Inferior parietal cortex (tissue), 1 donor: ENCODE measurements around the gene SPARCL1.
"Not testable (repeated sequence)": the region's sequence is repeated elsewhere in the genome, so short reads cannot be mapped to it uniquely, and the experiment has no call there.

Source experiments
- DNase-seq: peaks from one replicate; pipeline ENCODE4 v3.0.0-alpha.2; 2016; ENCODE audit errors: extremely low spot score

The SPARCL1 gene

GRCh38 chr4:87499403-87500091 lies 29.6 kb downstream of the SPARCL1 start:
- no peak for DNase-seq

GRCh38 chr4:87498446-87498900 lies 30.7 kb downstream of the SPARCL1 start:
- no peak for DNase-seq

- no peak for DNase-seq
Observed at GRCh38 chr4:87497578-87497977, 31.6 kb downstream of the SPARCL1 start.

- DNase-seq: no peak
Observed at GRCh38 chr4:87497159-87497558, 32.0 kb downstream of the SPARCL1 start.

- no peak for DNase-seq
Observed at GRCh38 chr4:87493115-87493514, 36.1 kb downstream of the SPARCL1 start.

- DNase-seq: not testable (repeated sequence)
Observed at GRCh38 chr4:87491851-87492250, 37.3 kb downstream of the SPARCL1 start.

GRCh38 chr4:87491436-87491835 lies 37.7 kb downstream of the SPARCL1 start:
- no peak for DNase-seq

GRCh38 chr4:87490664-87491369 lies 38.4 kb downstream of the SPARCL1 start:
- DNase-seq: no peak

- no peak for DNase-seq
Observed at GRCh38 chr4:87489678-87490077, 39.5 kb downstream of the SPARCL1 start.

GRCh38 chr4:87488666-87489065 lies 40.5 kb downstream of the SPARCL1 start:
- not testable (repeated sequence) for DNase-seq

GRCh38 chr4:87483247-87483646 lies 45.9 kb downstream of the SPARCL1 start:
- not testable (repeated sequence) for DNase-seq

GRCh38 chr4:87481377-87481776 lies 47.8 kb downstream of the SPARCL1 start:
- DNase-seq: no peak

- no peak for DNase-seq
Observed at GRCh38 chr4:87478732-87479250, 50.4 kb downstream of the SPARCL1 start.

GRCh38 chr4:87476934-87477333 lies 52.2 kb downstream of the SPARCL1 start:
- DNase-seq: no peak

- no peak for DNase-seq
Observed at GRCh38 chr4:87469390-87469789, 59.8 kb downstream of the SPARCL1 start.

GRCh38 chr4:87465739-87466366 lies 63.3 kb downstream of the SPARCL1 start:
- peak; percentile 79 for DNase-seq

- no peak for DNase-seq
Observed at GRCh38 chr4:87462102-87462501, 67.1 kb downstream of the SPARCL1 start.

- no peak for DNase-seq
Observed at GRCh38 chr4:87461281-87461700, 67.9 kb downstream of the SPARCL1 start.

GRCh38 chr4:87458913-87459312 lies 70.3 kb downstream of the SPARCL1 start:
- DNase-seq: no peak

GRCh38 chr4:87451537-87451936 lies 77.6 kb downstream of the SPARCL1 start:
- no peak for DNase-seq

- DNase-seq: not testable (repeated sequence)
Observed at GRCh38 chr4:87446375-87446774, 82.8 kb downstream of the SPARCL1 start.

- no peak for DNase-seq
Observed at GRCh38 chr4:87445964-87446363, 83.2 kb downstream of the SPARCL1 start.
